CD14-positive monocyte (primary cell): ENCODE results near the gene ZDHHC11. TPM values are rescaled to one million over a fixed set of nuclear protein-coding genes. Genes with fewer than 3 reads are reported as not detected.
"Not testable (repeated sequence)": the region's sequence is repeated elsewhere in the genome, so short reads cannot be mapped to it uniquely, and the experiment has no call there.

Source experiments
- DNase-seq, 3 donors: peaks; one replicate each; pipeline ENCODE4 v3.0.0-alpha.2; 2011 to 2022
- H2AFZ ChIP-seq: 2 replicates; pipeline ENCODE4 v1.6.0; 2012; ENCODE audit warnings: mild to moderate bottlenecking, low read depth, low read length, inconsistent platforms; ENCODE audit not compliant: insufficient read depth, poor library complexity, severe bottlenecking
- H3K27ac ChIP-seq, 2 donors: 1 replicate in 1 of 2; 2 replicates in 1 of 2; pipeline ENCODE4 v1.5.1; 2012 to 2013; ENCODE audit warnings: low read length in 2 of 2, control low read depth in 1 of 2, inconsistent platforms in 1 of 2, low read depth in 1 of 2, mild to moderate bottlenecking in 1 of 2
- H3K27me3 ChIP-seq, 2 donors: one replicate each; pipeline versions ENCODE4 v1.6.0 to v1.6.1; 2011 to 2013; ENCODE audit warnings: low read length in 2 of 2; ENCODE audit not compliant: control insufficient read depth in 2 of 2, insufficient read depth in 2 of 2
- H3K36me3 ChIP-seq, 2 donors: replicated peaks in 1 of 2; 1 replicate in 1 of 2; 2 replicates in 1 of 2; pipeline versions ENCODE4 v1.5.1 to v1.6.1; 2012 to 2013; ENCODE audit warnings: low read length in 2 of 2, control low read depth in 1 of 2, inconsistent platforms in 1 of 2, mild to moderate bottlenecking in 1 of 2; ENCODE audit not compliant: insufficient read depth in 2 of 2, control insufficient read depth in 1 of 2
- H3K4me1 ChIP-seq, 2 donors: 1 replicate in 1 of 2; 2 replicates in 1 of 2; pipeline versions ENCODE4 v1.5.1 to v1.6.1; 2012 to 2013; ENCODE audit warnings: low read length in 2 of 2, control low read depth in 1 of 2, inconsistent platforms in 1 of 2, mild to moderate bottlenecking in 1 of 2, moderate library complexity in 1 of 2; ENCODE audit not compliant: insufficient read depth in 2 of 2, control insufficient read depth in 1 of 2
- H3K4me2 ChIP-seq: replicated peaks from 2 replicates; pipeline ENCODE3; 2012; ENCODE audit warnings: low read length, moderate library complexity, mild to moderate bottlenecking; ENCODE audit not compliant: poor library complexity, severe bottlenecking; ENCODE audit errors: extremely low read depth
- H3K4me3 ChIP-seq, 3 experiments: fragments of 200-600 bp in 1 of 3; sonication (generic) in 1 of 3; replicated peaks in 1 of 3; 1 replicate in 2 of 3; 2 replicates in 1 of 3; pipeline ENCODE4 v1.5.1; 2011 to 2013; ENCODE audit warnings: low read length in 3 of 3, mild to moderate bottlenecking in 3 of 3, control low read depth in 2 of 3, low read depth in 2 of 3, inconsistent platforms in 1 of 3, moderate library complexity in 1 of 3
- H3K79me2 ChIP-seq: 2 replicates; pipeline ENCODE4 v1.6.0; 2012; ENCODE audit warnings: mild to moderate bottlenecking, control low read depth, inconsistent platforms, low read length, moderate library complexity; ENCODE audit not compliant: insufficient read depth
- H3K9ac ChIP-seq: 2 replicates; pipeline ENCODE4 v1.6.0; 2017; ENCODE audit warnings: low read length, mild to moderate bottlenecking; ENCODE audit not compliant: insufficient read depth, poor library complexity, severe bottlenecking
- H3K9me3 ChIP-seq, 2 donors: replicated peaks in 1 of 2; 1 replicate in 1 of 2; 2 replicates in 1 of 2; pipeline versions ENCODE4 v1.5.1 to v1.6.1; 2012 to 2013; ENCODE audit warnings: low read length in 2 of 2, control low read depth in 1 of 2; ENCODE audit not compliant: control insufficient read depth in 1 of 2, insufficient read depth in 1 of 2
- H4K20me1 ChIP-seq: 2 replicates; pipeline ENCODE4 v1.6.0; 2012; ENCODE audit warnings: mild to moderate bottlenecking, low read length, control low read depth, moderate library complexity; ENCODE audit not compliant: insufficient read depth
- H3K27ac Mint-ChIP-seq, 7 donors: one replicate each; pipeline ENCODE4 v1.8.0; 2020; ENCODE audit warnings: mild to moderate bottlenecking in 7 of 7, mixed read lengths in 7 of 7, moderate library complexity in 6 of 7, inconsistent platforms in 2 of 7
- H3K27me3 Mint-ChIP-seq, 3 donors: one replicate each; pipeline ENCODE4 v1.8.0; 2021 to 2022; ENCODE audit warnings: low read depth in 3 of 3, mild to moderate bottlenecking in 3 of 3, mixed read lengths in 3 of 3, moderate library complexity in 3 of 3, inconsistent platforms in 1 of 3
- H3K36me3 Mint-ChIP-seq, 2 donors: one replicate each; pipeline ENCODE4 v1.8.0; 2020; ENCODE audit warnings: mixed read lengths in 2 of 2, inconsistent platforms in 1 of 2, mild to moderate bottlenecking in 1 of 2
- H3K4me1 Mint-ChIP-seq: one replicate; pipeline ENCODE4 v1.8.0; 2020; ENCODE audit warnings: mild to moderate bottlenecking, mixed read lengths
- H3K4me3 Mint-ChIP-seq, 2 donors: one replicate each; pipeline ENCODE4 v1.8.0; 2020; ENCODE audit warnings: mild to moderate bottlenecking in 2 of 2, mixed read lengths in 2 of 2, moderate library complexity in 1 of 2
- H3K9me3 Mint-ChIP-seq, 7 donors: one replicate each; pipeline ENCODE4 v1.8.0; 2020 to 2022; ENCODE audit warnings: mixed read lengths in 7 of 7, mild to moderate bottlenecking in 6 of 7, moderate library complexity in 6 of 7, inconsistent platforms in 2 of 7
- WGBS: methylation state at CpG from one replicate; pipeline ENCODE4 v1.1.5; 2013; ENCODE audit warnings: missing lambda C conversion rate; ENCODE audit not compliant: insufficient coverage; 5-methylcytosine and 5-hydroxymethylcytosine counted together
- intact Hi-C, 2 donors: fragments of 100-400 bp; cut with micrococcal nuclease; formaldehyde crosslinking; loops; one replicate each; pipeline versions ENCODE4 v1.15.0 to v1.15.1; 2023
- polyA plus RNA-seq, 3 donors: library from polyadenylated mRNA; depleted of rRNA in 1 of 3; unstranded in 2 of 3; stranded (reverse) in 1 of 3; fragments of 300-500 nt in 2 of 3; fragments of >200 nt in 1 of 3; fragmentation: Illumina TruSeq in 2 of 3; gene quantifications; 1 replicate in 2 of 3; 2 replicates in 1 of 3; pipeline ENCODE4 v1.2.3, GENCODE V29; 2012 to 2021
- TF ChIP-seq, protein P1 (sequence below): fragments of 200-600 bp; IDR thresholded peaks from one replicate; pipeline ENCODE4 v1.8.0; 2022; ENCODE audit warnings: antibody characterized with exemption, mild to moderate bottlenecking

The ZDHHC11 gene
- polyA plus RNA-seq, 3 donors: 1.8 TPM; not detected in 2

DNA sequence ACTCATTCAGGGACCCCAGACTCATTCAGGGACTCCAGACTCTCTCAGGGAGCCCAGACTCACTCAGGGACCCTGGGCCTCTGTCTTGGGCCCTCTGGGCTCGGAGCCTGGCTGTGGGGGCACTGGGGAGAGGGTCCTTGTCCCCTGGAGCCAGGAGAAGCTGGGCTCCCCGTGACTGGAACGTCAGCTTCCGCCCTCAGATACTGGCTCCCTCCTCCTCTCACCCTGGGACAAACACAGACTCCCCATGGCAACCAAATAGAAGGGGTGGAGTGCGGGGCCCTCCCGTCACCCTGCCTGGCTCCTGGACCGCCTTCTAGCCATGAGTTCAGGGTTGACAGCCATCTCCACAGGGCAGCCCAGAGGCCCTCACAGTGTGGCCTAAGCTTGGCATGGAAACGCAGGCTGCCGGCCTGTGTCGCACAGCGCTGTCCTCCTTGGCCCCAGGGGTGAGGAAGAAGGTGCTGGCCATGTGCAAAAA, 93.9 kb downstream of the ZDHHC11 start:
- no peak overlapping the region for H3K27ac Mint-ChIP-seq
- WGBS: 80% methylated on average over 7 of the region's 11 CpGs
- DNase-seq: no peak
- H2AFZ ChIP-seq: no peak overlapping the region
- H3K4me1 ChIP-seq: no peaks in the 10 kb centered on the region
- no peak overlapping the region for H3K4me3 Mint-ChIP-seq
- no peaks in the 10 kb centered on the region for H3K9me3 ChIP-seq
- H3K9me3 Mint-ChIP-seq: peaks cover 0 to 1% (median 0%) of the 10 kb centered on the region in 7 donors
- no peak overlapping the region for H3K9ac ChIP-seq
- intact Hi-C loops: no loop called here
- H3K4me3 ChIP-seq: no peak overlapping the region
- H3K27ac ChIP-seq: no peak overlapping the region
- peaks cover 2 to 12% (median 8%) of the 10 kb centered on the region in 3 donors for H3K27me3 Mint-ChIP-seq
- H4K20me1 ChIP-seq: no peaks in the 10 kb centered on the region
- H3K4me1 Mint-ChIP-seq: no peaks in the 10 kb centered on the region
- no peak overlapping the region for H3K4me2 ChIP-seq
- no peaks in the 10 kb centered on the region for H3K36me3 ChIP-seq
- H3K27me3 ChIP-seq: no peaks in the 10 kb centered on the region
- TF ChIP-seq, protein P1, sequence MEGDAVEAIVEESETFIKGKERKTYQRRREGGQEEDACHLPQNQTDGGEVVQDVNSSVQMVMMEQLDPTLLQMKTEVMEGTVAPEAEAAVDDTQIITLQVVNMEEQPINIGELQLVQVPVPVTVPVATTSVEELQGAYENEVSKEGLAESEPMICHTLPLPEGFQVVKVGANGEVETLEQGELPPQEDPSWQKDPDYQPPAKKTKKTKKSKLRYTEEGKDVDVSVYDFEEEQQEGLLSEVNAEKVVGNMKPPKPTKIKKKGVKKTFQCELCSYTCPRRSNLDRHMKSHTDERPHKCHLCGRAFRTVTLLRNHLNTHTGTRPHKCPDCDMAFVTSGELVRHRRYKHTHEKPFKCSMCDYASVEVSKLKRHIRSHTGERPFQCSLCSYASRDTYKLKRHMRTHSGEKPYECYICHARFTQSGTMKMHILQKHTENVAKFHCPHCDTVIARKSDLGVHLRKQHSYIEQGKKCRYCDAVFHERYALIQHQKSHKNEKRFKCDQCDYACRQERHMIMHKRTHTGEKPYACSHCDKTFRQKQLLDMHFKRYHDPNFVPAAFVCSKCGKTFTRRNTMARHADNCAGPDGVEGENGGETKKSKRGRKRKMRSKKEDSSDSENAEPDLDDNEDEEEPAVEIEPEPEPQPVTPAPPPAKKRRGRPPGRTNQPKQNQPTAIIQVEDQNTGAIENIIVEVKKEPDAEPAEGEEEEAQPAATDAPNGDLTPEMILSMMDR: no peak
- H3K36me3 Mint-ChIP-seq: no peaks in the 10 kb centered on the region
- no peaks in the 10 kb centered on the region for H3K79me2 ChIP-seq

DNA sequence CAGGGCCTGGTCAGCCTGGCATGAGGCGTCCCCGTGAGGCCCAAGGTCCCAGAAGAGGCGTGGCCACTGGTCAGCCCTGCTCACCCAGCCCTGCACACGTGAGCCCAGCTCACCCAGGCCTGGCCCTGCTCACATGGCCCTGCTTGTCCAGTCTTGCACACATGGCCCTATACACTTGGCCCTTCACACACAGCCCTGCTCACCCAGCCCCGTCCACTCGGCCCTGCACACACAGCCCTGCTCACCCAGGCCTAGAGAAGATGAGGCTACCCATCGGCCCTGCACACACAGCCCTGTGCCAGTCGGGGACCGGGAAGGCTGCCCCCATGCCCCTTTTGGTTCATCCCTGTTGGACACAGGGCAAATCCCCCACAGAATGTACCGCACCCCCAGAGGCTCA, 94.6 kb downstream of the ZDHHC11 start:
- H3K4me2 ChIP-seq: no peak overlapping the region
- no peaks in the 10 kb centered on the region for H3K36me3 ChIP-seq
- no peaks in the 10 kb centered on the region for H3K4me1 ChIP-seq
- TF ChIP-seq, protein P1: no peak
- intact Hi-C loops: no loop called here
- H3K27ac Mint-ChIP-seq: no peak overlapping the region
- no peaks in the 10 kb centered on the region for H4K20me1 ChIP-seq
- DNase-seq: no peak
- H3K4me3 ChIP-seq: no peak overlapping the region
- peaks cover 2 to 10% (median 8%) of the 10 kb centered on the region in 3 donors for H3K27me3 Mint-ChIP-seq
- H3K27ac ChIP-seq: no peak overlapping the region
- 100% methylated on average over 3 of the region's 10 CpGs for WGBS
- H3K27me3 ChIP-seq: no peaks in the 10 kb centered on the region
- peaks cover 0 to under 1% (median 0%) of the 10 kb centered on the region in 7 donors for H3K9me3 Mint-ChIP-seq
- H3K9ac ChIP-seq: no peak overlapping the region
- H2AFZ ChIP-seq: no peak overlapping the region
- H3K4me3 Mint-ChIP-seq: no peak overlapping the region
- H3K79me2 ChIP-seq: no peaks in the 10 kb centered on the region
- no peaks in the 10 kb centered on the region for H3K4me1 Mint-ChIP-seq
- no peaks in the 10 kb centered on the region for H3K36me3 Mint-ChIP-seq
- H3K9me3 ChIP-seq: no peaks in the 10 kb centered on the region

DNA sequence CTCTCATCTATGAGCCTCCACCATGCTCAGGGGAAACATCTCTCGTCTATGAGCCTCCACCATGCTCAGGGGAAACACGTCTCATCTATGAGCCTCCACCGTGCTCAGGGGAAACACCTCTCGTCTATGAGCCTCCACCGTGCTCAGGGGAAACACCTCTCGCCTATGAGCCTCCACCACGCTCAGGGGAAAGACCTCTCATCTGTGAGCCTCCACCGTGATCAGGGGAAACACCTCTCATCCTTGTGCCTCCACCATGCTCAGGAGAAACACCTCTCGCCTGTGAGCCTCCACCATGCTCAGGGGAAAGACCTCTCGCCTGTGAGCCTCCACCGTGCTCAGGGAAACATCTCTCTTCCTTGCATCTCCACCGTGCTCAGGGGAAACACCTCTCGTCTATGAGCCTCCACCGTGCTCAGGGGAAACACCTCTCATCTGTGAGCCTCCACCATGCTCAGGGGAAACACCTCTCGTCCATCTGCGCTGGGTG, 96.6 kb downstream of the ZDHHC11 start:
- H3K27ac ChIP-seq, H3K36me3 Mint-ChIP-seq, DNase-seq, H4K20me1 ChIP-seq, H3K4me1 ChIP-seq, H3K36me3 ChIP-seq, H3K4me2 ChIP-seq, H3K9ac ChIP-seq, H3K27ac Mint-ChIP-seq, H2AFZ ChIP-seq, H3K9me3 Mint-ChIP-seq, H3K4me1 Mint-ChIP-seq, H3K4me3 Mint-ChIP-seq, H3K9me3 ChIP-seq, H3K4me3 ChIP-seq, intact Hi-C loops, H3K79me2 ChIP-seq, H3K27me3 Mint-ChIP-seq, H3K27me3 ChIP-seq: not testable (repeated sequence)
- no CpG with 5 or more reads among the region's 16 CpGs for WGBS
